PC-3 (cell line): ENCODE results near the gene RABGGTA. TPM values are rescaled to one million over a fixed set of nuclear protein-coding genes. Genes with fewer than 3 reads are reported as not detected.
"Not testable (repeated sequence)": the region's sequence is repeated elsewhere in the genome, so short reads cannot be mapped to it uniquely, and the experiment has no call there.

Experiments used
- ATAC-seq: fragments of 200-7000 bp; cut with Tn5 transposase; 2 replicates; pipeline ENCODE4 v1.9.1; 2020; ENCODE audit warnings: mild to moderate bottlenecking, moderate library complexity
- BruUV-seq: library from RNA; stranded (reverse); fragments of 400-500 nt; replicated peaks from 2 replicates; lab custom pipeline; 2021; lab: Mats Ljungman, UMichigan
- CTCF ChIA-PET: fragments of 300-600 bp; sonication (Branson Sonifier 250); formaldehyde crosslinking; loops from one replicate; lab custom pipeline; 2022; ENCODE audit warnings: antibody characterized with exemption; lab: Charles Lee
- POLR2A ChIA-PET: fragments of 300-600 bp; sonication (Branson Sonifier 250); formaldehyde crosslinking; loops from one replicate; lab custom pipeline; 2022; ENCODE audit warnings: antibody characterized with exemption; ENCODE audit not compliant: unreplicated experiment; lab: Charles Lee
- DNase-seq: peaks from one replicate; pipeline ENCODE4 v3.0.0-alpha.2; 2015
- H2AFZ ChIP-seq: fragments of 300-600 bp; sonication (generic); 2 replicates; pipeline ENCODE4 v1.6.0; 2016; ENCODE audit warnings: antibody characterized with exemption, low read length
- H3F3A ChIP-seq: fragments of 300-600 bp; sonication (generic); one replicate; pipeline ENCODE4 v1.6.0; 2017; ENCODE audit warnings: antibody characterized with exemption, low read length, control low read depth, mild to moderate bottlenecking; ENCODE audit not compliant: unreplicated experiment
- H3K27ac ChIP-seq: fragments of 300-600 bp; sonication (generic); 2 replicates; pipeline ENCODE4 v1.5.1; 2016; ENCODE audit warnings: mild to moderate bottlenecking, low read length
- H3K27me3 ChIP-seq: fragments of 300-600 bp; sonication (generic); 2 replicates; pipeline ENCODE4 v1.6.1; 2016; ENCODE audit warnings: low read length, mixed read lengths
- H3K36me3 ChIP-seq: fragments of 300-600 bp; sonication (generic); 2 replicates; pipeline ENCODE4 v1.6.1; 2016; ENCODE audit warnings: low read depth, mixed run types, low read length, mixed read lengths
- H3K4me1 ChIP-seq: fragments of 300-600 bp; sonication (generic); 2 replicates; pipeline ENCODE4 v1.5.1; 2016; ENCODE audit warnings: low read length; ENCODE audit not compliant: insufficient read depth
- H3K4me2 ChIP-seq: fragments of 300-600 bp; sonication (generic); 2 replicates; pipeline ENCODE4 v1.6.0; 2016; ENCODE audit warnings: low read length
- H3K4me3 ChIP-seq: fragments of 300-600 bp; sonication (generic); 2 replicates; pipeline ENCODE4 v1.5.1; 2016; ENCODE audit warnings: mild to moderate bottlenecking, low read length, mixed read lengths
- H3K79me2 ChIP-seq: fragments of 300-600 bp; sonication (generic); 2 replicates; pipeline ENCODE4 v1.6.1; 2017; ENCODE audit warnings: low read length, mixed read lengths
- H3K9ac ChIP-seq: fragments of 300-600 bp; sonication (generic); 2 replicates; pipeline ENCODE4 v1.6.0; 2016; ENCODE audit warnings: mild to moderate bottlenecking, low read length
- H3K9me2 ChIP-seq: fragments of 300-600 bp; sonication (generic); replicated peaks from 2 replicates; pipeline ENCODE4 v1.6.1; 2016; ENCODE audit warnings: mixed run types, low read length, mixed read lengths
- H3K9me3 ChIP-seq: fragments of 300-600 bp; sonication (generic); 2 replicates; pipeline ENCODE4 v1.6.1; 2016; ENCODE audit warnings: low read length, mixed read lengths
- H4K20me1 ChIP-seq: fragments of 300-600 bp; sonication (generic); 2 replicates; pipeline ENCODE4 v1.6.1; 2016; ENCODE audit warnings: low read length, mixed read lengths
- CTCF ChIP-seq: fragments of 300-600 bp; sonication (generic); conservative IDR thresholded peaks from 2 replicates; pipeline ENCODE4 v1.5.1; 2017; ENCODE audit warnings: antibody characterized with exemption, low read depth, mild to moderate bottlenecking, low read length
- EZH2 ChIP-seq: fragments of 300-600 bp; sonication (generic); IDR thresholded peaks from one replicate; pipeline ENCODE4 v1.6.1; 2017; ENCODE audit warnings: antibody characterized with exemption, mild to moderate bottlenecking, low read length; ENCODE audit not compliant: unreplicated experiment
- EZH2phosphoT487 ChIP-seq: fragments of 300-600 bp; sonication (generic); IDR thresholded peaks from 2 replicates; pipeline ENCODE4 v1.6.1; 2018; ENCODE audit warnings: mild to moderate bottlenecking, antibody characterized with exemption, low read length, borderline replicate concordance
- intact Hi-C: fragments of 100-400 bp; cut with micrococcal nuclease; formaldehyde crosslinking; loops from 2 replicates; pipeline ENCODE4 v1.9.0; 2023
- total RNA-seq: library from RNA; depleted of rRNA; stranded (reverse); fragments of >200 nt; gene quantifications from 2 replicates; pipeline ENCODE4 v1.2.3, GENCODE V29; 2014

The RABGGTA gene
- total RNA-seq, 1 experiment from 2014 or later, result 39.2 TPM

GRCh38 chr14:24247422-24247821 lies 24.0 kb downstream of the RABGGTA start:
- Histone ChIP-seq H3K27ac (no peak overlapping the region), H4K20me1 (no peaks in the 10 kb centered on the region), H3K9me3 (no peaks in the 10 kb centered on the region), H3F3A (no peaks in the 10 kb centered on the region), H3K4me1 (peaks cover 19% of the 10 kb centered on the region), H3K4me2 (no peak overlapping the region), H2AFZ (no peak overlapping the region), H3K4me3 (no peak overlapping the region), H3K9ac (no peak overlapping the region), H3K9me2 (no peaks in the 10 kb centered on the region), H3K27me3 (no peaks in the 10 kb centered on the region), H3K79me2 (no peaks in the 10 kb centered on the region), H3K36me3 (no peaks in the 10 kb centered on the region; the same call in 1 of the 2 replicates)
- ChIA-PET POLR2A (no interaction called here), CTCF (no interaction called here)
- intact Hi-C loops, result no loop called here
- TF ChIP-seq CTCF (no peak), EZH2 (no peak), EZH2phosphoT487 (no peak)
- DNase-seq (no peak), ATAC-seq (no peak)
- BruUV-seq, result no TSS peak

GRCh38 chr14:24246765-24247212 lies 24.6 kb downstream of the RABGGTA start:
- no peak overlapping the region for H3K4me2 ChIP-seq
- H3K4me1 ChIP-seq, result peaks cover 13% of the 10 kb centered on the region
- H3K9me2 ChIP-seq, result no peaks in the 10 kb centered on the region
- ATAC-seq (no peak), DNase-seq (no peak)
- H3K79me2 ChIP-seq, result peaks cover 2% of the 10 kb centered on the region; the same call in 1 of the 2 replicates
- H3F3A ChIP-seq, result no peaks in the 10 kb centered on the region
- H3K9ac ChIP-seq, result no peak overlapping the region
- H4K20me1 ChIP-seq, result no peaks in the 10 kb centered on the region
- H3K36me3 ChIP-seq, result no peaks in the 10 kb centered on the region; the same call in 1 of the 2 replicates
- H3K4me3 ChIP-seq, result no peak overlapping the region
- no peak overlapping the region for H3K27ac ChIP-seq
- no peaks in the 10 kb centered on the region for H3K9me3 ChIP-seq
- BruUV-seq, result no TSS peak
- H2AFZ ChIP-seq, result no peak overlapping the region
- POLR2A ChIA-PET, result no interaction called here
- CTCF ChIA-PET, result interaction anchor here (0.7 kb wide), 1 partner anchor 47 kb away, joined by 5 read pairs; no protein-coding TSS in a partner anchor
- no peaks in the 10 kb centered on the region for H3K27me3 ChIP-seq
- intact Hi-C loops, result no loop called here
- TF ChIP-seq EZH2, result no peak

GRCh38 chr14:24245350-24245749 lies 26.0 kb downstream of the RABGGTA start:
- H3F3A ChIP-seq, POLR2A ChIA-PET, H3K27ac ChIP-seq, BruUV-seq, DNase-seq, H3K9me3 ChIP-seq, H3K9me2 ChIP-seq, H4K20me1 ChIP-seq, H2AFZ ChIP-seq, intact Hi-C loops, H3K4me3 ChIP-seq, H3K9ac ChIP-seq, ATAC-seq, H3K36me3 ChIP-seq, H3K4me2 ChIP-seq, H3K27me3 ChIP-seq: not testable (repeated sequence)
- CTCF ChIA-PET, result interaction anchor here (0.7 kb wide), 1 partner anchor 77 kb away, joined by 5 read pairs; no protein-coding TSS in a partner anchor
- Histone ChIP-seq H3K4me1 (peaks cover 23% of the 10 kb centered on the region), H3K79me2 (peaks cover 17% of the 10 kb centered on the region)
